ENCODE data around the gene VPS16. TPM values are rescaled to one million over a fixed set of nuclear protein-coding genes. Genes with fewer than 3 reads are reported as not detected.
A peak's percentile ranks its signal among the peaks of the same experiment; 100 is the strongest.

Gene VPS16
- total RNA-seq, 1 donor from 2014 or later: 24.9 TPM

GRCh38 chr20:2809690-2810089, 30.9 kb upstream of the VPS16 start:
- Histone ChIP-seq H2AFZ (ENCODE audit: low read depth, low read length) (no peak overlapping the region), H3K36me3 (ENCODE audit: insufficient read depth, low read length) (no peaks in the 10 kb centered on the region), H3K4me2 (ENCODE audit: low read length) (no peak overlapping the region), H4K20me1 (ENCODE audit: insufficient read depth, low read length) (no peaks in the 10 kb centered on the region), H3K4me3 (ENCODE audit: insufficient read depth, low read depth, low read length) (no peak overlapping the region), H3K9me3 (ENCODE audit: insufficient read depth, low read depth, low read length) (peaks cover 7% of the 10 kb centered on the region), H3K4me1 (ENCODE audit: insufficient read depth, low read length) (peaks cover 20% of the 10 kb centered on the region), H3K79me2 (ENCODE audit: insufficient read depth, low read length) (no peaks in the 10 kb centered on the region), H3K27ac (ENCODE audit: low read depth, low read length) (no peak overlapping the region), H3K9ac (ENCODE audit: low read length) (no peak overlapping the region), H3K27me3 (ENCODE audit: insufficient read depth, low read length) (peaks cover 28% of the 10 kb centered on the region)
- DNase-seq (ENCODE audit: low read depth) (no peak), FAIRE-seq (no peak)
- Mint-ChIP-seq H3K9me3 (ENCODE audit: unreplicated experiment) (peaks cover 22% of the 10 kb centered on the region), H3K36me3 (ENCODE audit: low read depth, unreplicated experiment) (no peaks in the 10 kb centered on the region), H3K27me3 (ENCODE audit: low read depth, unreplicated experiment) (peaks cover 34% of the 10 kb centered on the region), H3K4me1 (ENCODE audit: low read depth, unreplicated experiment) (peaks cover 15% of the 10 kb centered on the region), H3K27ac (ENCODE audit: unreplicated experiment) (no peak overlapping the region), H3K4me3 (ENCODE audit: unreplicated experiment) (no peak overlapping the region)
- TF ChIP-seq EZH2 (IDR thresholded peaks at IDR 0.05; ENCODE audit: insufficient read depth, low read length) (no peak), CTCF (IDR thresholded peaks at IDR 0.05; ENCODE audit: insufficient read depth, low read depth, low read length) (no peak)

DNA sequence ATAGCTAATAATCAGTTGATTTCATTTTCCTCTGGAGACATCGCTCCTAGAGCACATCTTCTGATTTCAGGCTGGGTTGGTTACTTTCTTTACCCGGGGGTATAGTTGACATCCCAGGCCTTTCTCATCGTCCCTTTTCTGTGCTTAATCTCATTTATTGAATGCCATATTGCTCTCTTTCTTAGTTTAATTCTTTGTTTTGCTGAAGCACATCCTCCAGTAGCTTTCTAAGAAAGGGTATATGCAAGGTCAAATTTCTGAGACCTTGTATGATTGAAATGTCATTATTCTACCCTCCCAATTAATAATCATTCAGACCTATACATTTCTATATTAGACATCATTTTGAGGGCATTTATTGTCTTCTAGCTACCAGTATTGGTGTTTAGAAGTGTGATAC, 28.4 kb upstream of the VPS16 start:
- H3K4me3 Mint-ChIP-seq (ENCODE audit: unreplicated experiment): no peak overlapping the region
- DNase-seq (ENCODE audit: low read depth) (no peak), FAIRE-seq (no peak)
- H3K36me3 ChIP-seq (ENCODE audit: insufficient read depth, low read length): no peaks in the 10 kb centered on the region
- no peak overlapping the region for H3K4me2 ChIP-seq (ENCODE audit: low read length)
- H3K9me3 Mint-ChIP-seq (ENCODE audit: unreplicated experiment): peaks cover 16% of the 10 kb centered on the region
- H3K9ac ChIP-seq (ENCODE audit: low read length): no peak overlapping the region
- H3K27ac ChIP-seq (ENCODE audit: low read depth, low read length): no peak overlapping the region
- peaks cover 20% of the 10 kb centered on the region for H3K4me1 ChIP-seq (ENCODE audit: insufficient read depth, low read length)
- H3K27me3 Mint-ChIP-seq (ENCODE audit: low read depth, unreplicated experiment): peaks cover 27% of the 10 kb centered on the region
- H3K36me3 Mint-ChIP-seq (ENCODE audit: low read depth, unreplicated experiment): no peaks in the 10 kb centered on the region
- no peak overlapping the region for H2AFZ ChIP-seq (ENCODE audit: low read depth, low read length)
- no peak for TF ChIP-seq CTCF (IDR thresholded peaks at IDR 0.05; ENCODE audit: insufficient read depth, low read depth, low read length)
- no peak for TF ChIP-seq EZH2 (IDR thresholded peaks at IDR 0.05; ENCODE audit: insufficient read depth, low read length)
- H3K4me1 Mint-ChIP-seq (ENCODE audit: low read depth, unreplicated experiment): peaks cover 15% of the 10 kb centered on the region
- H4K20me1 ChIP-seq (ENCODE audit: insufficient read depth, low read length): no peaks in the 10 kb centered on the region
- H3K9me3 ChIP-seq (ENCODE audit: insufficient read depth, low read depth, low read length): peaks cover 7% of the 10 kb centered on the region
- peaks cover 6% of the 10 kb centered on the region for H3K27me3 ChIP-seq (ENCODE audit: insufficient read depth, low read length)
- no peak overlapping the region for H3K4me3 ChIP-seq (ENCODE audit: insufficient read depth, low read depth, low read length)
- H3K27ac Mint-ChIP-seq (ENCODE audit: unreplicated experiment): no peak overlapping the region
- H3K79me2 ChIP-seq (ENCODE audit: insufficient read depth, low read length): no peaks in the 10 kb centered on the region

DNA sequence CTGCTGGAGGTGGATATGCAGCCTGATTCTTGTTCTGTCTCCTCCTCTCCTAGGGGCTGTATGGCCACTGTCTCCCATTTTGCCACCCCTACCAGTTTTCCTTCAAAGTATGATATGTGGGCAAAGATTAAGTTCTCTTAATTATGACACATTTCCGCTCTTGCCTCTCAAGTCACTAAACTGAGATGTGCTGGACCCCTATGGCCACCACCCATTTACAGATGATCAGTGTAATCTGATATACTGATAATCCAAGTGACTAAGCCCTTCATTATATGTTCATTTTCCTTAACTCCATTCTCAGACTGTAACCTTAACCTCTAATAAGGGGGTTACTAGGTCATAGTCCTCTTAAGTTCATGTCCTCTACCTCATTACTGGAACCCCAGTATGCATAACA, 26.5 kb upstream of the VPS16 start:
- Histone ChIP-seq H3K79me2 (ENCODE audit: insufficient read depth, low read length) (no peaks in the 10 kb centered on the region), H3K9me3 (ENCODE audit: insufficient read depth, low read depth, low read length) (peaks cover 7% of the 10 kb centered on the region), H3K4me2 (ENCODE audit: low read length) (peak overlapping the region; percentile 70), H3K4me3 (ENCODE audit: insufficient read depth, low read depth, low read length) (no peak overlapping the region), H4K20me1 (ENCODE audit: insufficient read depth, low read length) (no peaks in the 10 kb centered on the region), H3K9ac (ENCODE audit: low read length) (no peak overlapping the region), H3K36me3 (ENCODE audit: insufficient read depth, low read length) (no peaks in the 10 kb centered on the region), H3K4me1 (ENCODE audit: insufficient read depth, low read length) (peaks cover 20% of the 10 kb centered on the region), H3K27ac (ENCODE audit: low read depth, low read length) (no peak overlapping the region), H2AFZ (ENCODE audit: low read depth, low read length) (no peak overlapping the region), H3K27me3 (ENCODE audit: insufficient read depth, low read length) (peaks cover 5% of the 10 kb centered on the region)
- Mint-ChIP-seq H3K27ac (ENCODE audit: unreplicated experiment) (peak overlapping the region; percentile 62), H3K4me3 (ENCODE audit: unreplicated experiment) (no peak overlapping the region), H3K9me3 (ENCODE audit: unreplicated experiment) (peaks cover 20% of the 10 kb centered on the region), H3K4me1 (ENCODE audit: low read depth, unreplicated experiment) (peaks cover 15% of the 10 kb centered on the region), H3K27me3 (ENCODE audit: low read depth, unreplicated experiment) (peaks cover 28% of the 10 kb centered on the region), H3K36me3 (ENCODE audit: low read depth, unreplicated experiment) (no peaks in the 10 kb centered on the region)
- TF ChIP-seq EZH2 (IDR thresholded peaks at IDR 0.05; ENCODE audit: insufficient read depth, low read length) (no peak), CTCF (IDR thresholded peaks at IDR 0.05; ENCODE audit: insufficient read depth, low read depth, low read length) (no peak)
- FAIRE-seq (no peak), DNase-seq (ENCODE audit: low read depth) (no peak)

Data from astrocyte (in vitro differentiated cells and primary cell).